Kidney tubule cell (primary cell): ENCODE results near the gene TCP11L2.

Experiments
- DNase-seq: peaks from one replicate; pipeline ENCODE4 v3.0.0-alpha.2; 2018; ENCODE audit warnings: low spot score

The TCP11L2 gene

DNA sequence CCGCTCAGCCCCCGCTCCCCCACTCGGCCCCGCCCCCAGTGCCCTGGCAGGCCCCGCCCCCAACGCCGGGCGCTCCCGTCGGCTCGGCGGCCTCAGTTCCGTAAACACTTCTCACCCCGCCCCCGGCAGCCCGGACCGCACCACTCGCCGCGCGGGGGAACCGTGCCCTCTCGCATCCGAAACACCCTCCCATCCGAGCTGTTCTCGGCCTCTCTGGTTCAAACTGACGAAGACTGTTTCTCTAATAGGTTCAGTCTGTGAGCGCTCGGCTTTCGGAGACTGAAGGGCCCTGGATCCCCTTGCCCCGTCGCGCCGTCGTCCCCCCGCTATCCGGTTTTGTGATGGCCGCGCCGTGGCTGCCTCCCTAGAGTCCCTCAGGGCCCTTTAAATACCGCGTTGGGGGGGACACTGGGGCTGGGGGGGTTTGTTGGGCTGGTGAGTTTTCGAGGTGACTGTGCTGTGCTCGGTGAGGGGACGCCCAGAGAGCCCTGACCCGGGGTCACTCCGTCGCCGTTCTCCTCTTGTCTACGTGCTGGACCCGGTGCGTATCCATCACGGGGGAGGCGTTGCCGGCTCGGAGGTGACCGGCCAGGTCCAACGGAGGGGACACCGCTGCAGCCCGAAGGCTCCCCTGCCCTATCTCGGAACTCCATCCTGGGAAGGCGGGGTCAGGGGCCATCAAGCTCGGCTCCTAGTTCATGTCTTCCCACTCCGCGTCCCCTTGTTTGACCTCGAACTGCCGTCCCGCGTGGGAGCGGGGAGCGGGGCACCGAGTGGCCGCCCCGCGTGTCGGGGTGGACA, at the start of gene TCP11L2:
TSS of gene TCP11L2 (plus strand) at position 333 of the 801 bp plus-strand sequence. CDS start 8,343 bp downstream, outside the sequence.
- peak; percentile 77 for DNase-seq

DNA sequence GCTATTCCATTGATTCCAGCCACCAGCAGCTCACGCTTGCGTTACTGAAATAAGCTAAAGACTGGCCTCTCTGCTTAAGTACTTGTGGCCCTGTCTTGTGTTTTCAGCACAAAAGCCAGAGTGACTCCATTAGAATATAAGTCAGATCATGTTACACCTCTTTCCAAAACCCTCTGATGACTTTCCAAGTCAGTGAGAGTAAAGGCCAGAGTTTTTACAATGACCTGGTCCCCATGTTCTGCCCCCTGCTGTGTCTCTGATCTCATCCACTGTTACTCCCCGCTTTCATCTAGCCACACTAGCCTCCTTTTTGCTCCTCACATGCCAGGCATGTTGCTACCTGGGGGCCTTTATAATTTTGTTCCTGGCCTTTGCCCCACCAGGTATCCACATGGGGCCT, 47.8 kb upstream of the TCP11L2 start:
- DNase-seq, result no peak

DNA sequence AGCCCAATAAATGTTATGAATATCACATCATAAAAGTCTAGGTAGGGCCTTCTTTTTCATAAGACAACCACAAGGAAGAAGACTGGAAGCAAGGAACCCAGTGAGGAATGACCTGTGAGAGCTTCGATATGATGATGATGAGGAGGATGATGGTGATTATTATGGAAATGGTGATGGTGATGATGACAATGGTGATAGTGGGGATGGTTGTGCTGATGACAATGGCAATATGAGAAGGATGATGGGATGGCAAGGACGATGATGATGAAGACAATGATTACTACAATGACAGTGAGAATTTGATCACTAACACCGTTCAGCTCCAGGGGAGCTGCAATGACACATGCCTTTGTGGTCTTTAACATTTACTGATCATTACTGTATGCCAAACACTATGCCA, 47.0 kb upstream of the TCP11L2 start:
- no peak for DNase-seq

DNA sequence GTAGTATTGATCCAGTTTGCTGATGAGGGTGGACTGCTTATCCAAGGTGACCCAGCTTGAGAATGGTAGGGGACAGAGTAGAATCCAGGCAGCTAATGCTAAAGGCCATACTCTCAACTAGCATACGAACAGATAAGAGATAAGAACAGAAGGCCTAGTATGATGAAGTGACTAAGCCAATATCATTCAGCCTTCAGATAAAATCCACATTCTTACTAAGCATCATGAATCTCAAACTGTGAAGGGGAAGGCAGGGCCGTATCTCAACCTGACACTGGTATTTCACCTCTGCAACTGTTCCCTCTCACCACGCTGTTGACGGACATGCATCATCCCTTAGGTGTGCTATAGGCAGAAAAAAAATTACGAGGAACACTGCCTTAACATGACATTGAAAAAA, 46.6 kb upstream of the TCP11L2 start:
- no peak for DNase-seq

DNA sequence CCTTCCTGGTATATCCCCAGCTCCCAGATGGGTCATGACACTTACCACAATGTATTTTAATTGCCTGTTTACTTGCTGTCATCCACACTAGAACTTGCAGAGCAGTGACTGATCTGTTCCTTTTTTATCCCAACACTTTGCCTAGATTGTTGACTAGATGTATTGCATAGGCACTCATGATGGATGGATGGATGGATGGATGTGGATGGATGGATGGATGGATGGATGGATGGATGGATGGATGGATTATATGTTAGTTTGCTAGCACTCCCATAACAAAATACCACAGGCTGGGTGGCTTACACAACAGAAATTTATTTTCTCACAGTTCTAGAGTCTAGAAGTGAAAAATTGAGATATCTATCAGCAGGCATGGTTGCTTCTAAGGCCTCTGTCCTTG, 46.0 kb upstream of the TCP11L2 start:
- DNase-seq, result no peak

DNA sequence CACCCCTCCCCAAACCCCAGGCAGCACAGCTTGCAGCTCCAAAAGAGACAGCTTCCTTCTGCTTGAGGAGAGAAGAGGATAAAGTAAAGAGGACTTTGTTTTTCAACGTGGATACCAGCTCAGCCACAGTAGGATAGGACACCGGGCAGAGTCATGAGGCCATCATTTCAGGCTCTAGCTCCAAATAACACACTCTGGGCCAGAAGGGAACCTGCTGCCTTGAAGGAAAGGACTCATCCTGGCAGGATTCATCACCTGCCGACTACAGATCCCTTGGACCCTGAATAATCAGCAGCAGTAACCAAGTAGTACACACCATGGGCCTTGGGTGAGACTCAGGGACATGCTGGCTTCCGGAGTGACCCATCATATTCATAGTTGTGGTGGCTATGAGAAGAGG, 44.3 kb upstream of the TCP11L2 start:
- no peak for DNase-seq

DNA sequence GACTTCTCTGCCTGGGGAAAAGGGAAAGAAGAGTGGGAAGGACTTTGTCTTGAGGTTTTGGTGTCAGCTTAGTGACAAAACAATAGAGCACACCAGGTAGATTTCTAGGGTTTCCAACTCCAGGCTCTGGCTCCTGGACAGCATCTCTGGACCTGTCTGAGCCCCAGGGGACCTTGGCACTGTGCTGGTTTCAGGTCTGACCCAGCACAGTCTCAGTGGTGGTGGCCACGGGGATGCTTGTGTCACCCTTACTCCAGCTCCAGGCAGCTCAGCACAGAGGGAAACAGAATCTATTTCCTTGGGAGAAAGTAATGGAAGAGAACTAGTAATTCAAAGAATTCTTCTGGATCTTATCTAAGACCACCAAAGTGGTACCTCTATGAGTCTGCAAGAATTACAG, 43.6 kb upstream of the TCP11L2 start:
- no peak for DNase-seq

DNA sequence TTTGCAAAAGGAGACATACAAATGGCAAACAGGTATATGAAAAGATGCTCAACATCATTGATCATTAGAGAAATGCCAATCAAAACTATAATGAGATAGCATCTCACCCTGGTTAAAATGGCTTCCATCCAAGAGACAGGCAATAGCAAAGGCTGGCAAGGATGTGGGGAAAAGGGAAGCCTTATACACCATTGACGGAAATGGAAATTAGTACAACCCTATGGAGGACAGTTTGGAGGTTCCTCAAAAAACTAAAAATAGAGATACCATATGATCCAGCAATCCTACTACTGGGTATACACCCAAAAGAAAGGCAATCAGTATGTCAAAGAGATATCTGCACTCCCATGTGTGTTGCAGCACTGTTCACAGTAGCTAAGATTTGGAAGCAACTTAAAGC, 37.4 kb upstream of the TCP11L2 start:
- no peak for DNase-seq

DNA sequence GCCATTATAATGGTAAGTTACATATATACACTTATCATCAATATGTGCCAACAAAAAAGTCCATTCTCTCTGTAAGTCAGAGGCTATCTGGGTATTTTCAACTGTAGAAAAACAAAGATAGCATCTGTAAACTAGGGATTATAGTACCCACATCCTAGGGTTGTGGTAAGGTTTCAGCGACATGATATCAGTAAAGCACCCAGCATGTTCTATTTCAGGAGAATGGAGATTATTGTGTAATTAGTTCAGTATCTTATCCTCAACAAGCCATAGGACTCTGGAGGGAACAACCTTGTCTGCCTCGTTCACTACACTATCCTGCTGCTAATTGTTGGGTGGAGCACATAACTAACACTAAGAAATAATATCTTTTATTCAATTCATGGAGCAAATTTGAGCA, 35.0 kb upstream of the TCP11L2 start:
- DNase-seq, result no peak

DNA sequence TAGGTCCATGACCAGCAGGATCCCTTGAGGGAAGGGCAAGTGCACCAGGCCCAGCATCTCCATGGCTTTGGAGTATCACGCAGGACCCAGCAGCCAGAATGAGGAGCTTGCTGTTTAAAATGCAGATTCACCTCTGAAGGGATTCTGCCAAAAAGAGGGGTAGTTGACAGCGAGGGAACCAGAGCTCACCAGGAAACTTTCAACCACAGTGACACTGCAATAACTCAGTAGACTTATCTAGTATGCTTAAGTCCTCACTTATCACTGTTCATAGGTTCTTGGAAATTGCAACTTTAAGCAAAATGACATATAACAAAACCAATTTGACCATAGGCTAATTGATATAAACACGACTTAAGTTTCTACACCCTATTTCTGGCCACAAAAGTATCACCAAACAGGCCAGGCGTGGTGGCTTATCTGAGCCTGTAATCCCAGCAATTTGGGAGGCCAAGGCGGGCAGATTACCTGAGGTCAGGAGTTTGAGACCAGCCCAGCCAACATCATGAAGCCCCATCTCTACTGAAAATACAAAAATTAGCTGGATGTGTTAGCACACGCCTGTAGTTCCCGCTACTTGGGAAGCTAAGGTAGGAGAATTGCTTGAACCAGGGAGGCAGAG, 33.3 kb upstream of the TCP11L2 start:
- DNase-seq, result no peak

DNA sequence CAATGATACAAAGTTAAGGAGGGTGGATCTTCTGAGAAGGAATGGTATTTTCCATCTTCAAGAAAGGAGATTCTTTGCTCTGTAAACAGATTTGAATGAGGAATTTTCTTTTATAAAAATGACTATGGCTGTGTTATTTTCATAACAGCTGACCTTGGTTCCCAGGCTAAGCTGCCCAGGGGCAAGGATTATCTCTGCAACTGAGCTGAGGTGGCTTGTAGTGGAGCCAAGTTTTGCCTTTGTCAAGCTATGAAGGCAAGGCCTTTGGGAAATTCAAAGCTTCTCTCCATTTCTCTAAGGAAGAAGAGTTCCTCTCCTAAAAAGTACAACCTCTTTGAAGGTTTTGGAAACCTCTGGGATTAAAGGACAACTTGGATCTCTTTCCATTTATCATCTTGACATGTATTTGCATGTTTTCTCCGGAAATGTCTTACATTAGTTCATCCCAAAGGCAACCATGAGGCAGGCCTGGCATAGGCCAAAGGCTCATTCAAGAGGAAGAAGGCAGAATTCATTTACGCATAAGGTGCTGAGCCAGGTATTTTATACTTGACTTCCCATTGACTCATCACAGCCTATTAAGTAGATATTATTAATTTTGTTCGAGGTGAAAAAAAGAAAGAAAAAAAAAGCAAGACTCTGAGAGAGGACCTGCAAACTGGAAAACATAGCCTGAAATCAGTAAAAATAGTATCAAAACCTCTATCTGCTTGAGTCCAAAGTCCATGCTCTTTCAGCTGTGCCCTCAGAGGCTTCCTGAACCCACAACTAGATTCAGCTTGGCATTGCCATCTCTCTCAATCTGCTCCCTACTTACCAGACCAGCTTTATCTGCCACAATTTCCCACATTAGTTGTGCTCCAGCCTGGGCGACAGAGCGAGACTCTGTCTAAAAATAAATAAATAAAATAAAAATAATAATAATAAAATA, 30.7 kb upstream of the TCP11L2 start:
- no peak for DNase-seq

DNA sequence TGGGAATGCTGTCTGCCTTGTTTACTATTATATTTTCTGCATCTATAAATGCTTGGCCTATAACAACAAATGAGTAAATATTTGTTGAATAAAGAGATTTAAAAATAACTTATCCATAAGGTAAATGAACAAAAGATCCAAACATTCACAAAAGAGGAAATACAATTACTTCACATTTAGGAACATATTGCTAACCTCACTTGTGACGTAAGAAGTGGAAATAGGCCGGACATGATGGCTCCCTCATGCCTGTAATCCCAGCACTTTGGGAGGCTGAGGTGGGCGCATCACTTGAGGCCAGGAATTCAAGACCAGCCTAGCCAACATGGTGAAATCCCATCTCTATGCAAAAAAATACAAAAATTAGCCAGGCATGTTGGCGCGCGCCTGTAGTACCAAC, 29.0 kb upstream of the TCP11L2 start:
- no peak for DNase-seq

DNA sequence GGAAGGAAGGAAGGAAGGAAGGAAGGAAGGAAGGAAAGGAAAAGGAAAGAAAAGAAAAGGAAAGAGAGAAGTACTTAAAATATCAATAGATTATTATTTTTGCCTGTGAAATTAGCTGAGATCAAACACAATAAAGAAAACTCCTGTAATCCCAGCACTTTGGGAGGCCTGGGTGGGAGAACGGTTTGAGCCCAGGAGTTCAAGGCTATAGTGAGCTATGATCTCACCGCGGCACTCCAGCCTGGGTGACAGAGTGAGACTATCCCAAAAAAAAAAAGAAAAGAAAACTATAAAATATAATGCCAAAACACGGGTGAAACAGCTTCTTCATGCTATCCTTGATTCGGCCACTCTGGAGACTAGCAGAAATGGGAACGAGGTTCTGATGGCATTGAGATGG, 28.5 kb upstream of the TCP11L2 start:
- DNase-seq, result no peak

DNA sequence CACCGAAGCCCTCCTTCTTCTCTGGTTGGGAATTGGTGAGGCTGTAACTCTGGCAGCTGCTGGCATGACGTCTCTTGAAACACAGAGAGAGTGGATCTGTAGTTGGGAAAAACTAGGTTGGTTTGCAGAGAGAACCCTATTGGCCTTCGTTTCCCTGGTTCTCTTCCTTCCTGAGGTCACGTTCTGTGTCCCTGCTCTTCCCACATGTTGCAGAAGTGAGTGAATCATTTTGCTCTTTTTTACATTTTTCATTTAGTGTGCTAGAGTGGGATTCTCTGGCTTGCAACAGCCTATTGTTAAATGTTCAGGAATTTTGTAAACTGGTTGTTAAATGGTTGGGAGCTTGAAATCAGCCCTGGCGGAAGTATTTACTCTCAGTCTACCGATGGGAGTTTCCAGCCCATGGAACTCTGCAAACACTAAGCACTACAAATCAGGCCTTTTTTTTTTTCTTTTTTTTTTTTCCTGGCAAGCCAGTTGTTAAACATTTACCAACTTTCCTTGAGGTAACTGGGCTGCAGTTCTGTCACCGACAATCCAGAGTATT, 27.9 kb upstream of the TCP11L2 start:
- peak; percentile 66 for DNase-seq

DNA sequence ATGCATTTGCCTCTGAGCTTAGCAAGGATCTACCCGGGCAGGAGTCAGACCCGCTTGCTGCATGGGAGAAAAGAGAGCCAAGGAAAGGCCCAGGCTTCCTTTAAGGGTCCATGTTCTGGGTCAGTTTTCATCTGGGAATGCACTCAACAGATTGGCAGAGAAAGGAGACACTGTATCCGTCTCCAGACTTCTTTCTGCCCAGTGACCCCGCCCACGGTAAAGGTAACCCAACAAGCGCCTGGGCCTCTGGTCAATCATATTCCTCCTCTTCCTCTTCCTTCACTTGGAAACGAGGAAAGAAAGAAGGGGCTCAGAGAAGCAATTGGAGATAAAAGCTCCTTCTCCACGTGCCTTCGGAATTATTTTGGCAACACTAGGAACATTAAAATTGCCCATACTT, 27.1 kb upstream of the TCP11L2 start:
- no peak for DNase-seq

DNA sequence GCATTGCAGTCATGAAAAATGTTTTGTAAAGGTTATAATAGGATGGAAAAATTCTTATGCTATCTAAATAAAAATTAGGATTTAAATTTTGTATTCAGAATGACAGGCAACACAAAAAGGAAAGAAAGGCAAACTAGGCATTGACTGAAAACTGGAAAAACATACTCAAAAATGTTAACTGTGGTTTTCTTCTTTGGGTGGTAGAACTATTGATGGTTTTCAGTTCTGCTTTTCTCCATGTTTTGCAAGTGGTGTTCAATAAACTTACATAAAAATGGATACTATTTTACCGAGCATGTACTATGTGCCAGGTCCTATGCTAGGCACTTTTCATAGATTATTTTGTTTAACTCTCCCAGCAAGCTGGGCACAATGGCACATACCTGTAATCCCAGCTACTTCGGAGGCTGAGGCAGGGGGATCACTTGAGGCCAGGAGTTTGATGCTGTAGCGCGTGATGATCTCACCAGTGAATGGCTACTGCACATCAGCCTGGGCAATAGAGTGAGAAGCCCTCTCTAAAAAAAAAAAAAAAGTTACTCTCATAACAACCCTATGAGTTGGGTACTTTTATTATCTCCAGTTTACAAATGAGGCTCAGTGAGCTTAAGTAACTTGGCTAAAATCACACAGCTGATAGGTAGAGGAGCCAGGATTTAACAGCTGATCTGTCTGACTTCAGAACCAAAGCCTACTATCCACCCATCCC, 26.3 kb upstream of the TCP11L2 start:
- no peak for DNase-seq

DNA sequence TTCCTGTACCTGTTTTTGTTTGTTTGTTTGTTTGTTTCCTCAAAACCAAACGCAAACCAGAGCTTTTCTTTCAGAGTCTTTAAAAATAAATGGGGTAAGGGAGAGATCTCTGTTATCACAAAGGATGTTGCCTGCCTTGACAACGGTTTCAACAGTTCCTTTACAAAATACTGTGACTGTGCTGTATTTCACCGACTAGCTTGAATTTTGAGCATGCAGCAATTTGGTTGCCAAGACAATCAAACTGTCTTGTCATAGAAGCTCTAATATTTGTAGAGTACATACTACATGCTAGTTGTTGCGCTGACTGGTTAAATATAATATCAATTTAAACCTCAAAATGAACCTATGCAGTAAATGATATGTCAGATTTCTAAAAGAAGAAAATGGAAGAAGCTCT, 22.4 kb upstream of the TCP11L2 start:
- DNase-seq, result no peak

DNA sequence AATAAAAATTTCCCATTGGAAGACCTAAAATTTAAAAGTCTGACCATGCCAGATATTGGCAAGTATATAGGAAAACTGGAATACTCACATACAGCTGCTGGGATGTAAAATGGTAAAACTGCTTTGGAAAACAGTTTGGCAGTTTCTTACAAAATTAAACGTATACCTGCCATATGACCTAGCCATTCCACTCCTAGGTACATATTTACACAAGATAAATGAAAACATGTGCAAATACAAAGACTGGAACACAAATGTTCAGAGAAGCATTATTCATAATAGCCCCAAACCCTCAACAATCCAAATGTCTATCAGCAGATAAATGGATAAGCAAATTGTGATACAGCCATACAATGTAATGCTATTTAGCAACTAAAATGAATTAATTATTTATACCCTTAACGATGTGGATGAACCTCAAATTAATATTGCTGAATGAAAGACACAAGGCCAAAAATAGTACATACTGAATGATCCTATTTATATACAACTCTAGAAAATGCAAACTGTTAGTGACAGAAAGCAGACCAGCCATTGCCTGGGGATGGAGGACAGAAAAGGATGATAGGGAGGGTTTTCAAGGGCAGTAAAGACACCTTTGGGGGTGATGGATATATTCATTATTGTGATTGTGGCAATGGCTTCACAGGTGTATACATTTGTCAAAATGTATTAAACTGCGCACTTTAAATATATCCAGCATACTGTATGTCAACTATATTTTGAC, 21.3 kb upstream of the TCP11L2 start:
- no peak for DNase-seq

DNA sequence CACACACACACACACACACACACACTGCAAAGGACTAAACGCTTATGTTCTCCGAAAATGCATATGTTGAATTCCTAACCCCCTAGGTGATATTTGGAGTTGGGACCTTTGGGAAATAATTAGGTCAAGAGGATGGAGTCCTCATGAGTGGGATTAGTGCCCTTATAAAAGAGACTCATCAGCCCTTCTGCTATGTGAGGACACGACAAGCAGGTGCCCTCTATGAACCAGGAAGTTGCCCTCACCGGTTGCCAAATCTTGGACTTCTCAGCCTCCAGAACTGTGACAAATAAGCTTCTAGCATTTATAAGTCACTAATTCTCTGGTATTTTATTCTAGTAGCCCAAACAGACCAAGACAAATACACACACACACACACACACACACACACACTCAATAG, 20.7 kb upstream of the TCP11L2 start:
- DNase-seq, result peak; percentile 28

DNA sequence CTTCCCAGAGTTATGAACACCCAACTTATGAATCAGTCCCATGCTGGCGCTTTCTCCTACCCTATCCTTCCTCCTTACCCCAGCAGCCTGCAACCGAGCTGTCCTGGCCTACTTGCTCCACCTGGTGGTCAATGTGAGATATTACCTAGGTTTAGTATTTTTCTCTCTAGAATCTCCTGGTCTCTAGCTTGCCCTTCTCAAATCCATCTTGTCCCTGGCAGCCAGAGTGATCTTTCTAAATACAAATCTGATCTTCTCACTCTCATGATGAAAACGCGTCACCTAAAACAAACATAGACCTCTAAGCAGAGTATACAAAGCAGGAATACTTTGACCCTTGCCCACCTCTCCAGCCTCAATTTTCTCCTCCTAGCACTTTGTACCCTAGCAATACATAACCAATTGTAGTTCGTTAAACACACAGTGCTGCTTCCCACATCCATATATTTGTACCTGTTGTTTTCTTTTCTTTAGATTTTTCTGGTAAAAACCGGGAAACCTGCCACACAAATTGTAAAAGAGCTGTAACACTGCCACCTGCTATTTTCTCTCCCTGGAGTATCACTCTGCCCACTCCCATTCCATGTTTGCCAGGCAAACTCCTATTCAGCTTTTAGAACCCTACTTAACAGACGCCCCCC, 20.0 kb upstream of the TCP11L2 start:
- peak; percentile 73 for DNase-seq
